OCI-LY3 (cell line): ENCODE measurements around the gene API5.

Experiments
- H2AFZ ChIP-seq: fragments of 200-600, 300-600 bp; shearing (Covaris generic); 2 replicates; pipeline ENCODE4 v1.6.0; 2014; ENCODE audit warnings: antibody characterized with exemption, low read depth, low read length
- H3K27ac ChIP-seq: fragments of 200-600, 300-600 bp; sonication (generic); 2 replicates; pipeline ENCODE4 v1.5.1; 2014; ENCODE audit warnings: mild to moderate bottlenecking, low read length, moderate library complexity, mixed read lengths
- H3K27me3 ChIP-seq: fragments of 200-600, 300-600 bp; sonication (generic); 2 replicates; pipeline ENCODE4 v1.6.1; 2014; ENCODE audit warnings: low read depth, low read length, mixed read lengths
- H3K36me3 ChIP-seq: fragments of 200-600, 300-600 bp; sonication (generic); replicated peaks from 2 replicates; pipeline ENCODE3; 2014; ENCODE audit warnings: low read depth, low read length, mixed read lengths
- H3K4me1 ChIP-seq: fragments of 300-600, 200-600 bp; sonication (generic); 2 replicates; pipeline ENCODE4 v1.6.1; 2014; ENCODE audit warnings: low read length, mixed read lengths
- H3K4me2 ChIP-seq: fragments of 200-600, 300-600 bp; sonication (generic); 2 replicates; pipeline ENCODE4 v1.6.1; 2014; ENCODE audit warnings: low read length, mixed read lengths
- H3K4me3 ChIP-seq: fragments of 300-600, 200-600 bp; sonication (generic); 2 replicates; pipeline ENCODE4 v1.5.1; 2014; ENCODE audit warnings: antibody characterized with exemption, mild to moderate bottlenecking, low read length, moderate library complexity
- H3K79me2 ChIP-seq: fragments of 300-600, 200-600 bp; shearing (Covaris generic); 2 replicates; pipeline ENCODE4 v1.6.1; 2014; ENCODE audit warnings: mild to moderate bottlenecking, low read length, mixed read lengths
- H3K9ac ChIP-seq: fragments of 300-600, 200-600 bp; shearing (Covaris generic); 2 replicates; pipeline ENCODE4 v1.6.0; 2014; ENCODE audit warnings: mild to moderate bottlenecking, low read length, moderate library complexity
- H3K9me3 ChIP-seq: fragments of 200-600, 300-600 bp; shearing (Covaris generic); 2 replicates; pipeline ENCODE4 v1.6.1; 2014; ENCODE audit warnings: low read length, mixed read lengths; ENCODE audit not compliant: insufficient read depth
- H4K20me1 ChIP-seq: fragments of 200-600, 300-600 bp; sonication (generic); 2 replicates; pipeline ENCODE4 v1.6.1; 2016; ENCODE audit warnings: low read length, mixed read lengths; ENCODE audit not compliant: insufficient read depth
- EZH2phosphoT487 ChIP-seq: fragments of 200-600 bp; shearing (Covaris generic); IDR thresholded peaks from 2 replicates; pipeline ENCODE4 v1.6.1; 2018; ENCODE audit warnings: antibody characterized with exemption, mixed run types, low read depth
- TF ChIP-seq, protein P1 (sequence below): fragments of 200-600, 300-600 bp; sonication (generic); IDR thresholded peaks from 2 replicates; pipeline ENCODE4 v1.5.1; 2014; ENCODE audit warnings: antibody characterized with exemption, low read length, low read depth

Gene API5

DNA sequence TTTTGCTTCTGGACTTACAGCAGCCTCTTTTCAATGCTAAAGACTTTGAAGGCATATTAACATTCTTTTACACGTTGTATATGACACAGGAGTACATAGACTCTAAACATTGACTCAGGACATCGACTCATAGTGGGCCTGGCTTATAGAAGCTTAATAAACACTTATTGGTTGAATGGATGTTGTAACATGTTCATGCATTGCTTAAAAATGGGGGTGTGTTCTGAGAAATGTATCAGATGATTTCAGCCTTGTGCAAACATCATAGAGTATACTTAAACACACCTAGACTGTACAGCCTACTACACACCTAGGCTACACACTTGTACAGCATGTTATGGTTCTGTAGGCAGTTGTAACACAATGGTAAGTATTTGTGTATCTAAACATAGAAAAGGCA, 64.8 kb downstream of the API5 start:
- H3K27ac ChIP-seq, result no peak overlapping the region
- no peaks in the 10 kb centered on the region for H3K27me3 ChIP-seq
- no peak overlapping the region for H3K4me3 ChIP-seq
- no peak overlapping the region for H2AFZ ChIP-seq
- peaks cover 21% of the 10 kb centered on the region for H3K36me3 ChIP-seq
- H3K4me1 ChIP-seq, result no peaks in the 10 kb centered on the region
- H3K4me2 ChIP-seq, result no peak overlapping the region
- H3K79me2 ChIP-seq, result peaks cover 68% of the 10 kb centered on the region
- TF ChIP-seq, protein P1, sequence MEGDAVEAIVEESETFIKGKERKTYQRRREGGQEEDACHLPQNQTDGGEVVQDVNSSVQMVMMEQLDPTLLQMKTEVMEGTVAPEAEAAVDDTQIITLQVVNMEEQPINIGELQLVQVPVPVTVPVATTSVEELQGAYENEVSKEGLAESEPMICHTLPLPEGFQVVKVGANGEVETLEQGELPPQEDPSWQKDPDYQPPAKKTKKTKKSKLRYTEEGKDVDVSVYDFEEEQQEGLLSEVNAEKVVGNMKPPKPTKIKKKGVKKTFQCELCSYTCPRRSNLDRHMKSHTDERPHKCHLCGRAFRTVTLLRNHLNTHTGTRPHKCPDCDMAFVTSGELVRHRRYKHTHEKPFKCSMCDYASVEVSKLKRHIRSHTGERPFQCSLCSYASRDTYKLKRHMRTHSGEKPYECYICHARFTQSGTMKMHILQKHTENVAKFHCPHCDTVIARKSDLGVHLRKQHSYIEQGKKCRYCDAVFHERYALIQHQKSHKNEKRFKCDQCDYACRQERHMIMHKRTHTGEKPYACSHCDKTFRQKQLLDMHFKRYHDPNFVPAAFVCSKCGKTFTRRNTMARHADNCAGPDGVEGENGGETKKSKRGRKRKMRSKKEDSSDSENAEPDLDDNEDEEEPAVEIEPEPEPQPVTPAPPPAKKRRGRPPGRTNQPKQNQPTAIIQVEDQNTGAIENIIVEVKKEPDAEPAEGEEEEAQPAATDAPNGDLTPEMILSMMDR, result no peak
- H3K9ac ChIP-seq, result no peak overlapping the region
- no peaks in the 10 kb centered on the region for H3K9me3 ChIP-seq
- peaks cover 22% of the 10 kb centered on the region for H4K20me1 ChIP-seq

DNA sequence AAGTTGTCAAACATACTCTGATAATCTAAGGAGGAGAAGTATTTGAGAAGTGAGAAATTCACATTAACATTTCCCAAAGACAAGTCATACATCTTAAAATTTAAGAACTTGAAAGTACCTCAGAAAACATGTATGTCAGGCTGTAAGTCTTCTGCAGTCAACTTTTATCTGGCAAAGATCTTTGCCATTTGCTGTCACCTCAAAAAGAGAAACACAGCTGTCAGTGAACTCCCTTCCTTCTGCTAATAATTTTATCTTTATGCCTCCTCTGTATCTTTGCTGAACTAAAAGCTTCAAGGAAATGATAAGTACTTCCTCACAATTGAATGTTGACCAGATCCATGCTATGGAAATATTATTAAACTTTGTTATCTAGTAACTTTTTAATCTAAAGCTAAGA, 65.6 kb downstream of the API5 start:
- Histone ChIP-seq H3K4me3 (no peak overlapping the region), H3K9me3 (no peaks in the 10 kb centered on the region), H3K36me3 (peaks cover 21% of the 10 kb centered on the region), H2AFZ (no peak overlapping the region), H4K20me1 (peaks cover 22% of the 10 kb centered on the region), H3K4me2 (no peak overlapping the region), H3K4me1 (no peaks in the 10 kb centered on the region), H3K79me2 (peaks cover 61% of the 10 kb centered on the region), H3K9ac (no peak overlapping the region), H3K27ac (no peak overlapping the region), H3K27me3 (no peaks in the 10 kb centered on the region)
- no peak for TF ChIP-seq EZH2phosphoT487
- TF ChIP-seq, protein P1, result no peak

DNA sequence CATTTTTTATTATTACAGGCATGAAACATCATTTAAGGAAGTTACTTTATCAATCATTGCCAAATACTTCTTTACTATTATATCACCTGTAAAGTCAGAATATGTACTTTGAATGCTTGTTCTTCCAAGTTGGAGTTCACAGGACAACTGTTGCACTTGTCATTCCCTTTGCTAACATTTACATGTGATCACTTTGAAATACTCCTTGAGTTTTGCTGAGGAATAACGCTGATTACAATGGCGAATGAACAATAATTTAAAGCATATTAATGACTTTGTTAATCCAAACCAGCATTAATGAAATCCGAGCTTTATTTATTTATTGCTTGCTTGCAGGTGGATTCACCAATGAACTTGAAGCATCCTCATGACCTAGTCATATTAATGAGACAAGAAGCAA, 67.1 kb downstream of the API5 start:
- Histone ChIP-seq H3K9ac (no peak overlapping the region), H3K4me2 (no peak overlapping the region), H3K79me2 (peaks cover 50% of the 10 kb centered on the region), H4K20me1 (peaks cover 22% of the 10 kb centered on the region), H2AFZ (no peak overlapping the region), H3K4me3 (no peak overlapping the region), H3K27ac (no peak overlapping the region), H3K4me1 (peaks cover 2% of the 10 kb centered on the region), H3K27me3 (no peaks in the 10 kb centered on the region), H3K9me3 (no peaks in the 10 kb centered on the region), H3K36me3 (peaks cover 16% of the 10 kb centered on the region)
- TF ChIP-seq, protein P1, result no peak
- no peak for TF ChIP-seq EZH2phosphoT487

DNA sequence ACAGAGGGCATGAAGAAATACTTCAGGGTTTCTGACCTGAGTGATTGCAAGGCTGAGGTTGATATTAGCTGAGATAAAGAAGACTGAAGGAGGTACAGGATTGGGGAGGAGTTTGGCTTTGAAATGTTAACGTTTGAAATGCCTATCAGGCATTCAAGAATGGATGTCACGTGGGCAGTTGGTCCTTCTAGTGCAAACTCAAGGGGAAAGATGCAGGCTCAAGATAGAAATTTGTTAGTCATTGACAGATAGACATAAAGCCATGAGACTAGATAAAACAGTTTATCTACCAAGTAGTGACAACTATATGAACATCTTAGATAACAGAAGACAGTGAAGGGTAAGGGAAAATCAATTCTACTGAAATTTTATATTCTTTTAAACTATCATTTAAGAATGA, 70.0 kb downstream of the API5 start:
- Histone ChIP-seq H3K4me2 (no peak overlapping the region), H3K9ac (no peak overlapping the region), H3K4me3 (no peak overlapping the region), H3K36me3 (peaks cover 16% of the 10 kb centered on the region), H2AFZ (no peak overlapping the region), H4K20me1 (peaks cover 9% of the 10 kb centered on the region; the same call in 1 of the 2 replicates), H3K27ac (no peak overlapping the region), H3K4me1 (peaks cover 7% of the 10 kb centered on the region), H3K9me3 (no peaks in the 10 kb centered on the region), H3K27me3 (no peaks in the 10 kb centered on the region), H3K79me2 (peaks cover 27% of the 10 kb centered on the region)
- TF ChIP-seq, protein P1, result no peak
- no peak for TF ChIP-seq EZH2phosphoT487
